CD14-positive monocyte (primary cell): ENCODE measurements around the gene ABCA3. TPM values are rescaled to one million over a fixed set of nuclear protein-coding genes. Genes with fewer than 3 reads are reported as not detected.

ENCODE experiments used
- DNase-seq, 3 donors: peaks; one replicate each; pipeline ENCODE4 v3.0.0-alpha.2; 2011 to 2022
- H2AFZ ChIP-seq: 2 replicates; pipeline ENCODE4 v1.6.0; 2012; ENCODE audit warnings: mild to moderate bottlenecking, low read depth, low read length, inconsistent platforms; ENCODE audit not compliant: insufficient read depth, poor library complexity, severe bottlenecking
- H3K27ac ChIP-seq, 2 donors: 1 replicate in 1 of 2; 2 replicates in 1 of 2; pipeline ENCODE4 v1.5.1; 2012 to 2013; ENCODE audit warnings: low read length in 2 of 2, control low read depth in 1 of 2, inconsistent platforms in 1 of 2, low read depth in 1 of 2, mild to moderate bottlenecking in 1 of 2
- H3K27me3 ChIP-seq, 2 donors: one replicate each; pipeline versions ENCODE4 v1.6.0 to v1.6.1; 2011 to 2013; ENCODE audit warnings: low read length in 2 of 2; ENCODE audit not compliant: control insufficient read depth in 2 of 2, insufficient read depth in 2 of 2
- H3K36me3 ChIP-seq, 2 donors: replicated peaks in 1 of 2; 1 replicate in 1 of 2; 2 replicates in 1 of 2; pipeline versions ENCODE4 v1.5.1 to v1.6.1; 2012 to 2013; ENCODE audit warnings: low read length in 2 of 2, control low read depth in 1 of 2, inconsistent platforms in 1 of 2, mild to moderate bottlenecking in 1 of 2; ENCODE audit not compliant: insufficient read depth in 2 of 2, control insufficient read depth in 1 of 2
- H3K4me1 ChIP-seq, 2 donors: 1 replicate in 1 of 2; 2 replicates in 1 of 2; pipeline versions ENCODE4 v1.5.1 to v1.6.1; 2012 to 2013; ENCODE audit warnings: low read length in 2 of 2, control low read depth in 1 of 2, inconsistent platforms in 1 of 2, mild to moderate bottlenecking in 1 of 2, moderate library complexity in 1 of 2; ENCODE audit not compliant: insufficient read depth in 2 of 2, control insufficient read depth in 1 of 2
- H3K4me2 ChIP-seq: replicated peaks from 2 replicates; pipeline ENCODE3; 2012; ENCODE audit warnings: low read length, moderate library complexity, mild to moderate bottlenecking; ENCODE audit not compliant: poor library complexity, severe bottlenecking; ENCODE audit errors: extremely low read depth
- H3K4me3 ChIP-seq, 3 experiments: fragments of 200-600 bp in 1 of 3; sonication (generic) in 1 of 3; replicated peaks in 1 of 3; 1 replicate in 2 of 3; 2 replicates in 1 of 3; pipeline ENCODE4 v1.5.1; 2011 to 2013; ENCODE audit warnings: low read length in 3 of 3, mild to moderate bottlenecking in 3 of 3, control low read depth in 2 of 3, low read depth in 2 of 3, inconsistent platforms in 1 of 3, moderate library complexity in 1 of 3
- H3K79me2 ChIP-seq: 2 replicates; pipeline ENCODE4 v1.6.0; 2012; ENCODE audit warnings: mild to moderate bottlenecking, control low read depth, inconsistent platforms, low read length, moderate library complexity; ENCODE audit not compliant: insufficient read depth
- H3K9ac ChIP-seq: 2 replicates; pipeline ENCODE4 v1.6.0; 2017; ENCODE audit warnings: low read length, mild to moderate bottlenecking; ENCODE audit not compliant: insufficient read depth, poor library complexity, severe bottlenecking
- H3K9me3 ChIP-seq, 2 donors: replicated peaks in 1 of 2; 1 replicate in 1 of 2; 2 replicates in 1 of 2; pipeline versions ENCODE4 v1.5.1 to v1.6.1; 2012 to 2013; ENCODE audit warnings: low read length in 2 of 2, control low read depth in 1 of 2; ENCODE audit not compliant: control insufficient read depth in 1 of 2, insufficient read depth in 1 of 2
- H4K20me1 ChIP-seq: 2 replicates; pipeline ENCODE4 v1.6.0; 2012; ENCODE audit warnings: mild to moderate bottlenecking, low read length, control low read depth, moderate library complexity; ENCODE audit not compliant: insufficient read depth
- H3K27ac Mint-ChIP-seq, 7 donors: one replicate each; pipeline ENCODE4 v1.8.0; 2020; ENCODE audit warnings: mild to moderate bottlenecking in 7 of 7, mixed read lengths in 7 of 7, moderate library complexity in 6 of 7, inconsistent platforms in 2 of 7
- H3K27me3 Mint-ChIP-seq, 3 donors: one replicate each; pipeline ENCODE4 v1.8.0; 2021 to 2022; ENCODE audit warnings: low read depth in 3 of 3, mild to moderate bottlenecking in 3 of 3, mixed read lengths in 3 of 3, moderate library complexity in 3 of 3, inconsistent platforms in 1 of 3
- H3K36me3 Mint-ChIP-seq, 2 donors: one replicate each; pipeline ENCODE4 v1.8.0; 2020; ENCODE audit warnings: mixed read lengths in 2 of 2, inconsistent platforms in 1 of 2, mild to moderate bottlenecking in 1 of 2
- H3K4me1 Mint-ChIP-seq: one replicate; pipeline ENCODE4 v1.8.0; 2020; ENCODE audit warnings: mild to moderate bottlenecking, mixed read lengths
- H3K4me3 Mint-ChIP-seq, 2 donors: one replicate each; pipeline ENCODE4 v1.8.0; 2020; ENCODE audit warnings: mild to moderate bottlenecking in 2 of 2, mixed read lengths in 2 of 2, moderate library complexity in 1 of 2
- H3K9me3 Mint-ChIP-seq, 7 donors: one replicate each; pipeline ENCODE4 v1.8.0; 2020 to 2022; ENCODE audit warnings: mixed read lengths in 7 of 7, mild to moderate bottlenecking in 6 of 7, moderate library complexity in 6 of 7, inconsistent platforms in 2 of 7
- WGBS: methylation state at CpG from one replicate; pipeline ENCODE4 v1.1.5; 2013; ENCODE audit warnings: missing lambda C conversion rate; ENCODE audit not compliant: insufficient coverage; 5-methylcytosine and 5-hydroxymethylcytosine counted together
- intact Hi-C, 2 donors: fragments of 100-400 bp; cut with micrococcal nuclease; formaldehyde crosslinking; loops; one replicate each; pipeline versions ENCODE4 v1.15.0 to v1.15.1; 2023
- polyA plus RNA-seq, 3 donors: library from polyadenylated mRNA; depleted of rRNA in 1 of 3; unstranded in 2 of 3; stranded (reverse) in 1 of 3; fragments of 300-500 nt in 2 of 3; fragments of >200 nt in 1 of 3; fragmentation: Illumina TruSeq in 2 of 3; gene quantifications; 1 replicate in 2 of 3; 2 replicates in 1 of 3; pipeline ENCODE4 v1.2.3, GENCODE V29; 2012 to 2021
- TF ChIP-seq, protein P1 (sequence below): fragments of 200-600 bp; IDR thresholded peaks from one replicate; pipeline ENCODE4 v1.8.0; 2022; ENCODE audit warnings: antibody characterized with exemption, mild to moderate bottlenecking

ABCA3 gene
- polyA plus RNA-seq, 3 donors = 0.06 to 1.2 (median 0.68) TPM

DNA sequence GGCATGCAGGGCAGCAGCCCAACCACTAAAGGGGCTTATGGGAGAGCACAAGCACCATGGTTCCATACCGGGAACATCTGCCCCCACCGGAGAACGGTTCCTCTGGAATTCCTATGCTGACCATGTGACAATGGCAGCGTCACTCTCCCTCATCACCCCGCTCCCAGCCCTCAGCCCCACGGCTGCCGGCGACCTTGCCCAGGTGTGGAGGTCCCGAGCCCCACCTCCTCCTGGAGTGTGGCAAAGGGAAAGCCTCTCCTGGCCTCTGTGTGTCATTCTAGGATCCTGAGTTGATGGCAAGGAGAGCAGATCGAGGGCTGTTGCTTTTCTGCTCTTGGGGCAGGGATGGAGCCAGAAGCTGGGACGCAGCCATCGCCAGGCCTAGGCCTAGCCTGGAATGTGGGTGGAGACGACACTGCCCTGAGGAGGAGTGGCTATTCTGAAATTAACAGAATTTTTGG lies 54.8 kb downstream of the ABCA3 start:
- WGBS = 94% methylated on average over 12 of the region's 13 CpGs
- no peak overlapping the region for H3K4me3 Mint-ChIP-seq
- no peak overlapping the region for H3K4me2 ChIP-seq
- H3K9me3 ChIP-seq = no peaks in the 10 kb centered on the region
- no peaks in the 10 kb centered on the region for H3K27me3 ChIP-seq
- intact Hi-C loops = no loop called here
- H3K79me2 ChIP-seq = no peaks in the 10 kb centered on the region
- no peak overlapping the region for H2AFZ ChIP-seq
- no peak overlapping the region for H3K27ac Mint-ChIP-seq
- DNase-seq = no peak
- no peak overlapping the region for H3K4me3 ChIP-seq
- H3K27ac ChIP-seq = no peak overlapping the region
- no peaks in the 10 kb centered on the region for H3K4me1 ChIP-seq
- no peak overlapping the region for H3K9ac ChIP-seq
- H3K4me1 Mint-ChIP-seq = no peaks in the 10 kb centered on the region
- no peaks in the 10 kb centered on the region for H3K9me3 Mint-ChIP-seq
- H3K36me3 Mint-ChIP-seq = no peaks in the 10 kb centered on the region
- no peaks in the 10 kb centered on the region for H4K20me1 ChIP-seq
- peaks cover 0 to 9% (median 4%) of the 10 kb centered on the region in 3 donors for H3K27me3 Mint-ChIP-seq
- TF ChIP-seq, protein P1, sequence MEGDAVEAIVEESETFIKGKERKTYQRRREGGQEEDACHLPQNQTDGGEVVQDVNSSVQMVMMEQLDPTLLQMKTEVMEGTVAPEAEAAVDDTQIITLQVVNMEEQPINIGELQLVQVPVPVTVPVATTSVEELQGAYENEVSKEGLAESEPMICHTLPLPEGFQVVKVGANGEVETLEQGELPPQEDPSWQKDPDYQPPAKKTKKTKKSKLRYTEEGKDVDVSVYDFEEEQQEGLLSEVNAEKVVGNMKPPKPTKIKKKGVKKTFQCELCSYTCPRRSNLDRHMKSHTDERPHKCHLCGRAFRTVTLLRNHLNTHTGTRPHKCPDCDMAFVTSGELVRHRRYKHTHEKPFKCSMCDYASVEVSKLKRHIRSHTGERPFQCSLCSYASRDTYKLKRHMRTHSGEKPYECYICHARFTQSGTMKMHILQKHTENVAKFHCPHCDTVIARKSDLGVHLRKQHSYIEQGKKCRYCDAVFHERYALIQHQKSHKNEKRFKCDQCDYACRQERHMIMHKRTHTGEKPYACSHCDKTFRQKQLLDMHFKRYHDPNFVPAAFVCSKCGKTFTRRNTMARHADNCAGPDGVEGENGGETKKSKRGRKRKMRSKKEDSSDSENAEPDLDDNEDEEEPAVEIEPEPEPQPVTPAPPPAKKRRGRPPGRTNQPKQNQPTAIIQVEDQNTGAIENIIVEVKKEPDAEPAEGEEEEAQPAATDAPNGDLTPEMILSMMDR = no peak
- no peaks in the 10 kb centered on the region for H3K36me3 ChIP-seq

DNA sequence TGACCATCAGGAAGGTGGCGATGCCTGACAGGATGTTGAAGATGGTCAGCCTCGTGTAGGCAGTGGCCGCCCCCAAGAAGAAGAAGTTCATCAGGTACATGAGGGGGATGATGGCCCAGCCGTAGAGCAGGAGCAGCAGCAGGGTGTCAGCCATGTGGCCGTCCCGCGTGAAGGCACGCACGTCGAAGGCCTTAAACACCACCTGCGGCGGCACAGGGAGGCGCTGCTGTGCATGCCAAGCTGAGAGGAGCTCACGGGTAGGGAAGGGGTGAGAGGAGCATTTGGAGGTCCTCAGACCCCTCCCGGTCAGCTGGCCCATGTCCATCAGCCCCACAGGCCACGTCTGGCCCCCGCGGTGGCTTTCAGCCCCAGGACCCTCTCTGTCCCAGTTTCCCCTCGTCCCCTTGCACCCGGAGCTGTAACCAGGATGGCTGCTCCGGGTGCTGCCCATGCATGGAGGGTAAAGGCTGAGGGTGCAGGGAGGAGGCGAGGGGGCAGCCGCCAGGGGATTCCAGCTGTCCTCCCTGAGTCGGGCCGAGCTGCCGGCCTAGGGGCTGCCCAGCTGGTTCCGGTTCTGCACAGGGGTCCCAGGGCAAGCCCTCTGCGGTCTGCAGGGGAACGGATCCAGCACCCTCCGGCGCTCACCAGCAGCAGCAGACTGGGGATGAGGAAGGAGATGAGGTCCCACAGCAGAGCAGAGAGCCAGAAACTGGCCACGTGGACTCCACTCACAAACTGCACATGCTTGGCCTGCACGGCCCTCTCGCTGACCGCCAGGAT lies 55.5 kb downstream of the ABCA3 start:
- TF ChIP-seq, protein P1 = no peak
- peaks cover 0 to 7% (median 4%) of the 10 kb centered on the region in 3 donors for H3K27me3 Mint-ChIP-seq
- H3K4me1 ChIP-seq = no peaks in the 10 kb centered on the region
- no peaks in the 10 kb centered on the region for H3K79me2 ChIP-seq
- no peak overlapping the region for H3K9ac ChIP-seq
- H3K9me3 Mint-ChIP-seq = no peaks in the 10 kb centered on the region
- no peak overlapping the region for H3K4me3 ChIP-seq
- H2AFZ ChIP-seq = no peak overlapping the region
- no peaks in the 10 kb centered on the region for H3K4me1 Mint-ChIP-seq
- H3K27me3 ChIP-seq = no peaks in the 10 kb centered on the region
- no peak overlapping the region for H3K4me3 Mint-ChIP-seq
- no peaks in the 10 kb centered on the region for H3K36me3 ChIP-seq
- WGBS = 94% methylated on average over 25 of the region's 35 CpGs
- no peaks in the 10 kb centered on the region for H3K36me3 Mint-ChIP-seq
- intact Hi-C loops = no loop called here
- H3K4me2 ChIP-seq = no peak overlapping the region
- DNase-seq = no peak
- no peaks in the 10 kb centered on the region for H3K9me3 ChIP-seq
- H3K27ac ChIP-seq = no peak overlapping the region
- H4K20me1 ChIP-seq = no peaks in the 10 kb centered on the region
- no peak overlapping the region for H3K27ac Mint-ChIP-seq
